GM12875 (cell line): ENCODE measurements around the gene INPP5A.

Experiments
- H3K4me3 ChIP-seq: one replicate; pipeline ENCODE4 v1.5.1; 2011; ENCODE audit warnings: low read depth, low read length, control low read depth
- TF ChIP-seq, protein P1 (sequence below): IDR thresholded peaks from 2 replicates; pipeline ENCODE4 v1.5.1; 2011; ENCODE audit warnings: low read depth, mild to moderate bottlenecking, control low read depth, inconsistent platforms, low read length, moderate library complexity, borderline replicate concordance; ENCODE audit not compliant: insufficient read depth

INPP5A gene

DNA sequence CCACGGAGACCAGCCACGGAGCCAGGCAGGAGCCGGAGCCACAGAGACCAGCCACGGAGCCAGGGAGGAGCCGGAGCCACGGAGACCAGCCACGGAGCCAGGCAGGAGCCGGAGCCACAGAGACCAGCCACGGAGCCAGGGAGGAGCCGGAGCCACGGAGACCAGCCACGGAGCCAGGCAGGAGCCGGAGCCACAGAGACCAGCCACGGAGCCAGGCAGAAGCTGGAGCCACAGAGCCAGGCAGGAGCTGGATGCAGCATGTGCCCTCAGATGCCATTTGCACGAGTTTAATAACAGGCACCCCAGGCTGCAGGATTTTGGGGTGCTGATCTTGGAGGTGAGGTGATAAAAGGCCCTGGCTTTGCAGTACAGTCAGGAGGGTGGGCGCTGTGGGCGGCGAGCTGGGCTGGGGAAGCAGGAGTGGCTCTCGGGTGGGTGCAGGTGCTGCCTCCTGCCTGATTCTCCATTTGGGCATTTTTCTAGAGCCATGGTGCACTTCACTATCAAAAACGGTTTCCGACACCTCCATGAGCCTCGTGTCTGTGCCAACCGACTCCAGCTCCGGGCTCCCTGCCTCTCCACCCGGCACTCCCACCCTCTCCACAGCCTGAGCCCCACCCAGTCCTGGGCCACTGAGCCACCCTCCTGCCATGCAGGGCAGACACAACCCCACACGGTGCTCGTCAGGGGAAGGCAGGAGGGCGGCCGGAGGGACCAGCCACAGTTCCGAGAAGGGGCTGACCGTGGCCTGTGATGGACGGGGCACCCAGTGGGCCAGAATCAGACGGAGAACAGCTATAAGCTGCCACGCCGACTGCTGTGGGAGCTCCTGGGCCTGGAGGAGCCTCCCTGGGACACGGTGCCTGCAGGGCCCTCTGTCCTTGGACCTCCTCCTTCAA, 289.2 kb downstream of the INPP5A start:
- TF ChIP-seq, protein P1, sequence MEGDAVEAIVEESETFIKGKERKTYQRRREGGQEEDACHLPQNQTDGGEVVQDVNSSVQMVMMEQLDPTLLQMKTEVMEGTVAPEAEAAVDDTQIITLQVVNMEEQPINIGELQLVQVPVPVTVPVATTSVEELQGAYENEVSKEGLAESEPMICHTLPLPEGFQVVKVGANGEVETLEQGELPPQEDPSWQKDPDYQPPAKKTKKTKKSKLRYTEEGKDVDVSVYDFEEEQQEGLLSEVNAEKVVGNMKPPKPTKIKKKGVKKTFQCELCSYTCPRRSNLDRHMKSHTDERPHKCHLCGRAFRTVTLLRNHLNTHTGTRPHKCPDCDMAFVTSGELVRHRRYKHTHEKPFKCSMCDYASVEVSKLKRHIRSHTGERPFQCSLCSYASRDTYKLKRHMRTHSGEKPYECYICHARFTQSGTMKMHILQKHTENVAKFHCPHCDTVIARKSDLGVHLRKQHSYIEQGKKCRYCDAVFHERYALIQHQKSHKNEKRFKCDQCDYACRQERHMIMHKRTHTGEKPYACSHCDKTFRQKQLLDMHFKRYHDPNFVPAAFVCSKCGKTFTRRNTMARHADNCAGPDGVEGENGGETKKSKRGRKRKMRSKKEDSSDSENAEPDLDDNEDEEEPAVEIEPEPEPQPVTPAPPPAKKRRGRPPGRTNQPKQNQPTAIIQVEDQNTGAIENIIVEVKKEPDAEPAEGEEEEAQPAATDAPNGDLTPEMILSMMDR, result no peak
- no peak overlapping the region for H3K4me3 ChIP-seq

DNA sequence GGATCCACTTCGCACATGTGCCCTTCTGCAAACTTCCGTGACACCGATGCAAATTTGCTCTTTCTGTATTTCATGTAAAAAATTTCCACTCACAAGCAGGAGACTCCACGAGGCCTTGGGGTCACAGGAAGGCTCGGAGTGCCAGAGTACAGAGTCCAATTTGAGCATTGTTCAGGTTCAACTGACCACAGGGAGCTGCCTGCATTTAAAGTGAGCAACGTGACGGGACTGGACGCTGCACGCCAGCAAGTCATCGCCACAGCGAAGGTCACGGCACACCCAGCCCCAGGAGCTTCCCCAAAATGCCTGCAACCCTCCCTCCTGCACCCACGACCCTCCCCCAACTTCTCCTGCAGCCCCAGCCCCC, 289.8 kb downstream of the INPP5A start:
- no peak overlapping the region for H3K4me3 ChIP-seq
- TF ChIP-seq, protein P1, result no peak

DNA sequence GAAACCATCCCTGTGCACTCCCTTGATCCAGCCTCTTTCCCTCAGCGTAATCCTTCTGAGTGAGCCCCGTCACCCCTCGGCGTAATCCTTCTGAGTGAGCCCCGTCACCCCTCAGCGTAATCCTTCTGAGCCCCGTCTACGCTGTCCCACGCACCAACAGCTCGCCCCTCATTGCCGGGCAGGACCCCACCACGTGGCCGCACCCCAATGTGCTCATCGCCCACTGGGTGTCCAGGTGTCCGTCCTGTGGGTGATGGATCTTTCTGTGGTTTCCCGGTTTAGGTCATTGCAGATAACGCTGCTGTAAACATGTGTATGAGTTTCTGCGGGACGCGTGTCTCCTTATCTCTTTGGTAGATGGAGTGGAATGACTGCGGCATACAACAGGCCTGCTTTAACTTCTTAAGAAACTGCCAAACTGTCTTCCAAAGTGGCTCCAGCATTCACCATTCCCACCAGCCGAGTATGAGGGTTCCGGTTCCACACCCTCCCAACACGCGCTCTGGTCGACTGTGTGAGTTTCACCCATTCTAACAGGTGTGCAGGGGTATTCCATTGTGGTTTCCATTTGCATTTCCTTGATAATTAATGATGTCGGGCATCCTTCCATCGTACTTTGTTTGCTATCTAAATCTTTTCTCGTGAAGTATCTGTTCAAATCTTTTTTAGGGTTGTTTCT, 290.4 kb downstream of the INPP5A start:
- TF ChIP-seq, protein P1, result no peak
- H3K4me3 ChIP-seq, result no peak overlapping the region

DNA sequence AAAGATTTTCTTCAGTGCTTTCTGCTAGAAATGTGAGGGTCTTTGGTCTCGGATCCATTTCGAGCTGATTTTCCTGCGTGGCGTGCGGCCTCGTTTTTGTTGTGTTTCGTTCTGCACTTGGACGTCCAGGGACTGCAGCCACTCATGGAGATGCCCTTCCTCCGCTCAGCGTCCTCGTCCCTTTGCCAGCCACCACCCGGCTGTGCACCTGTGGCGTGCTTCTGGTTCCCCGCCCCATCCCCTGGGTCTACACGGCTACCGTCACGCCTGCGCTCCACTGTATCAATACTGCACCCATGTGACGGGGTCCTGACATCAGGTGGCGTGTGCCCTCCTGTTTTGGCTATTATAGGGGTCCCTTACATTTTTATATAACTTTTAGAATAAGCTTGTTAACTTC, 291.1 kb downstream of the INPP5A start:
- TF ChIP-seq, protein P1, result no peak
- no peak overlapping the region for H3K4me3 ChIP-seq

DNA sequence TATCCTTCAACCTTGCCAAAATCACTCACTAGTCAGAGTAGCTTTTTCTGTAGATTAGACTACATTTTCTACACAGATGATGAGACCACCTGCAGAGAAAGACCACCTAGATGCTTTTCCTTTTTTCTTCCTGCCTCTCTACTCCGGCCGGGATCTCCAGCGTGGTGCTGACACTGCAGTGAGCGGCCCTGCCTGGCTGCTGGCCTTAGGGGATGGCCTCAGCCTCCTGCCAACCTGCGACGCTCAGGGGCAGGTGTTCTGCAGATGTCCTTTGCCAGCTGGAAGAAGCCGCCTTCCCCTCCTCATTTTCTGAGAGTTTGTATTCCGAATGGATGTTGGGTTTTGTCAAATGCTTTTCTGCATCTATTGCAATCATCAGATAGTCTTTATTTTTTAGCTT, 291.8 kb downstream of the INPP5A start:
- TF ChIP-seq, protein P1, result no peak
- H3K4me3 ChIP-seq, result no peak overlapping the region

DNA sequence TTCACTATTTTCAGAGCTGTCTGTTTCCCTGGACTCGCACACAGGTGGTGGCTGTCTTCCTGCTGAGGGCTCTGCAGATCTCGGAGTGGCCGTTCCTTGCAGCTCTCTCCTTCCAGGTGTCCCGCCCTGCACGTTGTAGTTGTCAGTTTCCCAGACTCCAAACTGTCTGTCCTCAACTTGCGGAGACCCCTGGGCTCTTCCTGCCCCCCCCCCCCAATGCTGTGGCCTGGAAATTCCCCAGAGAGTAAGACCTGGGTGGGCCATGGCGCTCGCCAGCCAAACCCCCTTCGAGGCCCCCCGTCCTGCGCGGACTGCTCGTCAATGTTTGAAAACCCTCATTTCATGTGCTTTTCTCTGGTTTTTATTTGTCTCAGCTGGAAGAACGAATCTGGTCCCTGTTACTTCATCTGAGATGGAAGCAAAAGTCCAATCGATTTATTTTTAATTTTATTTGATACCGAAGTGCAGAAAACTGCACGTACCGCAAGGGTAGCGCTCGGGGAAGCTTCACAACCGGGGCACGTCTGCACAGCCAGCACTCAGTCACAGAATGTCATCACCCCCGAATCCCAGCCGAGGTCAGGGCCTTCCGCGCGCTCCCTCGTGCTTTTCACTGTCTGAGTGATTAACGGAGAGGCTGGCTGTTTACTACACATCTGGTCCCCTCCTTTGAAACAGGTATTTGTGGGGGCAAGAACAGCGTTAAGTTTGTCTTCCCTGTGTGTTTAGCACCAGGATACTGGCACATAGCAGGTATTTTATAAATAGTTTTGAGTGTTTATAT, 294.8 kb downstream of the INPP5A start:
- H3K4me3 ChIP-seq, result no peak overlapping the region
- TF ChIP-seq, protein P1, result no peak
